Sigmoid colon (tissue), 7 donors: ENCODE measurements around the gene NOX5. TPM values are rescaled to one million over a fixed set of nuclear protein-coding genes. Genes with fewer than 3 reads are reported as not detected.

Experiments
- DNase-seq: peaks from one replicate; pipeline ENCODE4 v3.0.0-alpha.2; 2019
- H3K27ac ChIP-seq, 4 donors: fragments of 200-600 bp; sonication (generic); one replicate each; pipeline ENCODE4 v1.5.1; 2016 to 2019; ENCODE audit warnings: mild to moderate bottlenecking in 1 of 4
- H3K27me3 ChIP-seq, 3 donors: fragments of 200-600 bp; sonication (generic); one replicate each; pipeline ENCODE4 v1.5.1; 2019; ENCODE audit warnings: mild to moderate bottlenecking in 1 of 3
- H3K36me3 ChIP-seq, 4 donors: fragments of 200-600 bp; sonication (generic); one replicate each; pipeline ENCODE4 v1.5.1; 2016 to 2019
- H3K4me1 ChIP-seq, 4 donors: fragments of 200-600 bp; sonication (generic); one replicate each; pipeline ENCODE4 v1.5.1; 2017 to 2019
- H3K4me3 ChIP-seq, 4 donors: fragments of 200-600 bp; sonication (generic); one replicate each; pipeline ENCODE4 v1.5.1; 2017 to 2019; ENCODE audit warnings: mild to moderate bottlenecking in 2 of 4, moderate library complexity in 1 of 4
- H3K9me3 ChIP-seq, 4 donors: fragments of 200-600 bp in 3 of 4; sonication (generic) in 3 of 4; one replicate each; pipeline versions ENCODE4 v1.5.1 to v1.6.1; 2013 to 2019
- EP300 ChIP-seq, 4 donors: sonication (generic); formaldehyde crosslinking; IDR thresholded peaks; one replicate each; pipeline ENCODE4 v1.6.1; 2017; ENCODE audit warnings: antibody characterized with exemption in 4 of 4
- POLR2A ChIP-seq, 2 donors: fragments of 450-650 bp; IDR thresholded peaks; one replicate each; pipeline ENCODE4 v1.6.1; 2016; ENCODE audit warnings: antibody characterized with exemption in 2 of 2, mild to moderate bottlenecking in 2 of 2, moderate library complexity in 2 of 2
- POLR2AphosphoS5 ChIP-seq, 4 donors: sonication (generic); formaldehyde crosslinking; IDR thresholded peaks; one replicate each; pipeline ENCODE4 v1.6.1; 2017; ENCODE audit warnings: antibody characterized with exemption in 4 of 4
- WGBS, 2 donors: extraction: QIAGEN DNeasy Blood & Tissue Kit; methylation state at CpG; one replicate each; pipeline ENCODE4 v1.1.7; 2013; 5-methylcytosine and 5-hydroxymethylcytosine counted together
- intact Hi-C: fragments of 100-400 bp; cut with DNase I; formaldehyde crosslinking; loops from one replicate; pipeline ENCODE4 v1.15.1; 2023
- polyA plus RNA-seq, 3 donors: library from polyadenylated mRNA; stranded (reverse); fragments of 200-250 nt; gene quantifications; one replicate each; pipeline ENCODE4 v1.2.3, GENCODE V29; 2013
- total RNA-seq, 4 donors: library from RNA; depleted of rRNA; stranded (reverse); fragments of >200 nt; gene quantifications; one replicate each; pipeline ENCODE4 v1.1.0, GENCODE V29; 2016
- TF ChIP-seq, protein P1 (sequence below), 4 experiments: fragments of 450-650 bp in 3 of 4; fragments of 200-600 bp in 1 of 4; IDR thresholded peaks; one replicate each; pipeline ENCODE4 v1.5.1; 2016 to 2019; ENCODE audit warnings: antibody characterized with exemption in 4 of 4, mild to moderate bottlenecking in 3 of 4, moderate library complexity in 2 of 4
- donor health status: healthy with polysubstance abuse.
- donor health status: Bipolar disorder and iron deficiency.
- donor health status: healthy.

NOX5 gene
- total and polyA plus RNA-seq, 7 donors: 0.16 to 0.49 (median 0.36) TPM; not detected in 4

DNA sequence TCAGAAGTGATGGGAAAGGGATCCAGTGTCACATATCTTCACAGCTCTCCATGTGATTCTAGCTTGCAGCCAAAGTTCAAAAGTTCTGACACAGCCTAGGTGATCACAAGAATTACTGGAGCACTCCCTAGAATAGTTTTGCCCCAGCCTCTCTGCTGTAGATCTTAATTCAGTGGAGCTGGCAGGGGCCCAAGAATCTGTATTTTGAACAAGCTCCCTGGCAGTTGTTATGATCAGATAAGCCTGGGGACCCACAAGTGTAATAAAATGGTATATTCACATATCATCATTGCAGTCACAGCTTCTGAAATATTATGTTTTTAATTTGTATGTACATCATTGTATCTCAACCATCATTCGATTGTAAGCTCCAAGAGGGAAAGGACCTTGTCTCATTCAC, 62.3 kb downstream of the NOX5 start:
- H3K4me1 ChIP-seq: peaks cover 0 to 20% (median 14%) of the 10 kb centered on the region in 4 donors
- no peaks in the 10 kb centered on the region for H3K9me3 ChIP-seq
- DNase-seq: peak; percentile 24
- no peaks in the 10 kb centered on the region for H3K36me3 ChIP-seq
- WGBS, 2 donors: 94 to 97% methylated on average over 1 of the region's 1 CpG
- peaks cover 2 to 38% (median 12%) of the 10 kb centered on the region in 3 donors for H3K27me3 ChIP-seq
- TF ChIP-seq POLR2A (IDR thresholded peaks at IDR 0.05): no peak
- TF ChIP-seq, protein P1, sequence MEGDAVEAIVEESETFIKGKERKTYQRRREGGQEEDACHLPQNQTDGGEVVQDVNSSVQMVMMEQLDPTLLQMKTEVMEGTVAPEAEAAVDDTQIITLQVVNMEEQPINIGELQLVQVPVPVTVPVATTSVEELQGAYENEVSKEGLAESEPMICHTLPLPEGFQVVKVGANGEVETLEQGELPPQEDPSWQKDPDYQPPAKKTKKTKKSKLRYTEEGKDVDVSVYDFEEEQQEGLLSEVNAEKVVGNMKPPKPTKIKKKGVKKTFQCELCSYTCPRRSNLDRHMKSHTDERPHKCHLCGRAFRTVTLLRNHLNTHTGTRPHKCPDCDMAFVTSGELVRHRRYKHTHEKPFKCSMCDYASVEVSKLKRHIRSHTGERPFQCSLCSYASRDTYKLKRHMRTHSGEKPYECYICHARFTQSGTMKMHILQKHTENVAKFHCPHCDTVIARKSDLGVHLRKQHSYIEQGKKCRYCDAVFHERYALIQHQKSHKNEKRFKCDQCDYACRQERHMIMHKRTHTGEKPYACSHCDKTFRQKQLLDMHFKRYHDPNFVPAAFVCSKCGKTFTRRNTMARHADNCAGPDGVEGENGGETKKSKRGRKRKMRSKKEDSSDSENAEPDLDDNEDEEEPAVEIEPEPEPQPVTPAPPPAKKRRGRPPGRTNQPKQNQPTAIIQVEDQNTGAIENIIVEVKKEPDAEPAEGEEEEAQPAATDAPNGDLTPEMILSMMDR (IDR thresholded peaks at IDR 0.05): no peak
- no peak overlapping the region for H3K27ac ChIP-seq
- intact Hi-C loops: no loop called here
- no peak overlapping the region for H3K4me3 ChIP-seq

DNA sequence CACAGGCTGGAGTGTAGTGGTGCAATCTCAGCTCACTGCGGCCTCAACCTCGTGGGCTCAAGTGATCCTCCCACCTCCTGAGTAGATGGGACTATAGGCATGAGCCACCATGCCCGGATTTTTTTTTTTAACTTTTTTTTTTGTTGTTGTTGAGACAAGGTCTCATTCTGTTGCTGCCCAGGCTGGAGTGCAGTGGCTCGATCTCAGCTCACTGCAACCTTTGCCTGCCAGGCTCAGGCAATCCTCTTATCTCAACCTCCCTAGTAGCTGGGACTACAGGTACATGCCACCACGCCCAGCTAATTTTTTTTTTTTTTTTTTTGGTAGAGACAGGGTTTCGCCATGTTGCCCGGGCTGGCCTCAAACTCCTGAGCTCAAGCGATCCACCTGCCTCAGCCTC, 64.1 kb downstream of the NOX5 start:
- H3K27me3 ChIP-seq: peaks cover 0 to 24% (median 10%) of the 10 kb centered on the region in 3 donors
- WGBS, 2 donors: 85 to 92% methylated on average over 8 of the region's 8 CpGs
- no peak for DNase-seq
- intact Hi-C loops: no loop called here
- H3K4me1 ChIP-seq: peaks cover 0 to 23% (median 15%) of the 10 kb centered on the region in 4 donors
- no peaks in the 10 kb centered on the region for H3K36me3 ChIP-seq
- no peak overlapping the region for H3K27ac ChIP-seq
- no peak overlapping the region for H3K4me3 ChIP-seq
- TF ChIP-seq, protein P1 (IDR thresholded peaks at IDR 0.05): no peak
- TF ChIP-seq EP300 (IDR thresholded peaks at IDR 0.05): no peak
- no peak for TF ChIP-seq POLR2A (IDR thresholded peaks at IDR 0.05)
- no peak for TF ChIP-seq POLR2AphosphoS5 (IDR thresholded peaks at IDR 0.05)
- no peaks in the 10 kb centered on the region for H3K9me3 ChIP-seq

DNA sequence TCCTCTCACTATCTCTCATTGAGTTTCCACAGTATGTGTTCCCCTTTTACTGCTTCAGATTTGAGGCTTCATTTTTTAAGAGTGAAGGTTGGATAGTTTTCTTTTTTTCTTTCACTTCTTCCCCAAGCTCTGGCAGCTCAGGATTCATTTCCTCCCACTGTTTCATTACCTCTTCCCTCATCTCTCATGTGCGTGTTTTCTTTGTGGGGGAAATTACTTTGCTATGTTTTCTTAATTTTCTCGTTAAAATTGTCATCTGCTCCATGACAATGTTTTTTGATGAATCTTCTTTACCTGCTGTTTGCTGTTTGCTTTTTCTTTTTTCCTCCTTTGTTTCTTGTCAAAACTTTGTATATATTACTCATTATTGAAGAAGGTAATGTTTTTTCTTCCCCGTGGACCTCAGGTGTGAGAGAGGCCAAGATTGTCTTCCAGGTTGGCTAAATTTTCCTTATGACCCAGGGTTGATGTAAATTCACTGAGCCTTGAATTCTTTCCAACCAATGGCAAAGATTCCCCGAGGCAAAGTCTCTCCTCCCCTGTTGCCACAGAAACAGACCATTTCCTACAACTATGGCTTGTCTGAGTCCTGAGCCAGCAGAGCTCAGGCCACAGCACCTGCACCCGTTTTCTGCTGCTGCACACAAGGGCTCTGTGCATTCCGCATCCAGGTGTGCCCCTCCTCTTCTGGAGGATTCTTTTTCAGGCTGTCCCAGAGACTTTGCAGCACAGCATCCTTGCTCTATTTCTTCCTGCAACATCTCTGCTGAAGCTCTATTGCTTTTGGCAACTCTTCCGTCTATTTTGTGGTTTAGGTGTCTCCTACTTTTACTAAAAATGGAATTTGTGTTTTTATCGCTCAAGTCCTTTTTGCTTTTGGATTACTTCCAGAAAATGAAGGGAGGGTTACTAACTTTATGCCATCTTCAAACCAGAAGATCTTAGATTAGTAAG, 66.1 kb downstream of the NOX5 start:
- H3K4me1 ChIP-seq: peaks cover 0 to 12% (median 2%) of the 10 kb centered on the region in 4 donors
- whole genome bisulfite sequencing, 2 donors: 31 to 53% methylated on average over 8 of the region's 8 CpGs

DNA sequence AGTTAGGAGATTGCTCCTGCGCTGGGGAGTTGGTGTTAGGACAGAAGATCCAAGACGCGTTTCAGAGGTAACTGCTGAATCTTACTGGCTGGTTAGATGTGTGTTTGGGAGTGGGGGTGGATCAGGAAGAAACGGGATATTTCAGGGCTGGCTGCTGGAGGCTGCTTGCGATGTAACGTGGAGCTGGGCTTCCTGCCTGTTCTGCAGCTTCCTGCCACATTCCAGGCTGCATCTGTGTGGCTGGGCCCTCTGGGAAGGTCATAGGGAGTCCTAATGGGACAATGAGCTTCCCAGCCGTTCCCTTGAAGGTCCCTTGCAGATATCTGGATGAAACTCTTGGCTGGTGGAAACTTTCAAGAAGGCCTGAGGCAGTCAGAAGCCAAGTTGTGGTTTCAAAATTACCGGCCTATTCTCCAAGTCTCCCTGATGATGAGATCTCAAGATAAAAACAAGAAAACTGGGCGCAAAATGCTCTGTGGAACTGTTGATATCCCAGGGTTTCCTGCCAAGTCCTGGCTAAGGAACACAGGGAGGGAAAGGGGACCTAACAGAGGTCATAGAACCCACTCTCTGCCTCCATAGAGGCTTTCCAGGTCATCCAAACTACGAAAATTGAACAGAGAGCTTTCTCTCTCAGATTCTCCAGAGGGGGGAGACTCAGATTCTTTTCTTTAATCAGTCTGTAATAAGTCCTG, 67.0 kb downstream of the NOX5 start:
- H3K36me3 ChIP-seq: no peaks in the 10 kb centered on the region
- intact Hi-C loops: no loop called here
- H3K4me3 ChIP-seq: no peak overlapping the region
- no peak for TF ChIP-seq POLR2A (IDR thresholded peaks at IDR 0.05)
- no peak for TF ChIP-seq EP300 (IDR thresholded peaks at IDR 0.05)
- TF ChIP-seq POLR2AphosphoS5 (IDR thresholded peaks at IDR 0.05): no peak
- TF ChIP-seq, protein P1 (IDR thresholded peaks at IDR 0.05): no peak
- 81 to 85% methylated on average over 10 of the region's 10 CpGs for WGBS, 2 donors
- peaks cover 0 to 4% (median 0%) of the 10 kb centered on the region in 3 donors for H3K27me3 ChIP-seq
- DNase-seq: peak; percentile 83
- H3K27ac ChIP-seq: peak overlapping the region; percentile 53 to 72 (median 64)
- peaks cover 0 to 12% (median 2%) of the 10 kb centered on the region in 4 donors for H3K4me1 ChIP-seq
- no peaks in the 10 kb centered on the region for H3K9me3 ChIP-seq

More for the DNA sequence above, 66.1 kb downstream of the NOX5 start:
- Histone ChIP-seq H3K27me3 (peaks cover 0 to 4% (median 0%) of the 10 kb centered on the region in 3 donors), H3K9me3 (no peaks in the 10 kb centered on the region), H3K4me3 (no peak overlapping the region), H3K36me3 (no peaks in the 10 kb centered on the region), H3K27ac (peak overlapping the region in 3 of 4 donors; percentile 62 to 72 (median 66))
- TF ChIP-seq, protein P1 (IDR thresholded peaks at IDR 0.05): no peak
- no peak for TF ChIP-seq POLR2AphosphoS5 (IDR thresholded peaks at IDR 0.05)
- TF ChIP-seq EP300 (IDR thresholded peaks at IDR 0.05): no peak
- intact Hi-C loops: no loop called here
- DNase-seq: no peak
